ENCODE results near the gene SMC6.

The SMC6 gene

DNA sequence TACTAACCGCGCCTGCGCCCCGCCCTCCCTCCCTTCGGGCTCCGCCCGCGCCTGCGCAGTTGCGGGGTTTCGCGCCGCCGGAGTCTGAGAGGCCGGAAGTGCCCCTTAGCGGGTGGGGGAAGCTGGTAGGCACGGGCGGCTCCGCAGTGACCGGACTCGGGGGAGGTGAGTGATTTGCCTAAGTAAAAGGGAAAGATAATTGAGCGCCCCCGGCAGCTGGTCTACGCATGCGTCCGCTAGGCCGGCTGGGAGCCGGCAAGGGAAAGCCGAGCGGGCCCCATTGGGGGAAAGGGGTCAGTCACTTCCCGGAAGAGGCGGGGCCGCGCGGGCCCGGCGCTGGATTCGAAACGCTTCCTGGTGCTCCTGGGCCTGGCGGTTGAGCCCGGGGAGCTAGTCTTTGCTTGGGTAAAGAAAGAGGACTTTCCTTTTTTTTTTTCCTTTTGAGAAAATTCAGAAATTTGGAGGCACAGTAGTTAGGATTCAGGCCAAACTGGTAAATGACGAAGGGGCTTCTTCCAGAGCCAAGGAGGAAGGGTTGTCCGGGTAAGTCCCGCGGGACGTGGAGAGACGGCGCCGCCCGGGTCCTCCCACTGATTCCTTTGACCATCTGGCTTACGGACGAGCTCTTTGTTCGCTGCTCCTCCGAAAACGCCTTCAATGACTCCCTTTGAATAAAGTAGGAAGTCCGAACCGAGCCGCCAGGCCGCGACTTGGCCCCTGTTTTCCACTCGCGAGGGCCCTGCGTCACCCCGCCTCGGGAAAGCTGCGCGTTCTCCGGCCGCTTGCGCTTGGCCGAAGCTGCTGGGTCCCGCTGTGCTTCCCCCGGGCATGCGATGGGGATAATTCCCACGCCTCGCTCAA is at the start of gene SMC6, which contains the start of gene GEN1:
TSS of gene SMC6 (minus strand) at position 8 of the 861 bp plus-strand sequence. CDS start 7,864 bp downstream, outside the sequence.
TSS of gene GEN1 (plus strand) at position 336 of the 861 bp plus-strand sequence. CDS start 5,806 bp downstream, outside the sequence.
- TF ChIP-seq CTCF (IDR thresholded peaks at IDR 0.05; ENCODE audit: extremely low read depth, missing control alignments) = no peak
- DNase-seq (ENCODE audit: low spot score) = peak; percentile 94

GRCh38 chr2:17800693-17801458 is 47.3 kb upstream of the SMC6 start:
- TF ChIP-seq CTCF (IDR thresholded peaks at IDR 0.05; ENCODE audit: extremely low read depth, missing control alignments) = no peak
- no peak for DNase-seq (ENCODE audit: low spot score)

GRCh38 chr2:17800219-17800618 is 46.6 kb upstream of the SMC6 start:
- DNase-seq (ENCODE audit: low spot score) = no peak
- TF ChIP-seq CTCF (IDR thresholded peaks at IDR 0.05; ENCODE audit: extremely low read depth, missing control alignments) = no peak

- no peak for DNase-seq (ENCODE audit: low spot score)
- TF ChIP-seq CTCF (IDR thresholded peaks at IDR 0.05; ENCODE audit: extremely low read depth, missing control alignments) = no peak
Measured at GRCh38 chr2:17799301-17800120, 45.9 kb upstream of the SMC6 start.

DNA sequence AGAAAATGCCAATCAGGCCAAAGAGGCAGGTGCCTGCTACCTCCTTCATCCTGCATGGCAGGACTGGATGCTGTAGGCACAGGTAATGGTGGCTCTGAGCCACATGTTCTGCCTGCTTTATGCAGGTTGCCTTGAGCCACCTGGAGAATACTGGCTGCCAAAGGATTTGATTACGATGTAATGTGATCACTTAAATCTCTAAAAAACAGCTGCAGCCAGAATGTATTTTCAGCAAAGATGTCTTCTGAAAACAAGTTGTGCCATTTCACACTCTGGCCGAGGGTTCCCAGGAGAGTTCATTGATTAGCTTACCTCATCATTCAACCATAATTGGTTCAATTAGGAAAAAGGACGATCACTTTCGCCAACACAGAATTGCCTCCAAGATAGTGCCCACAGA is 44.7 kb upstream of the SMC6 start:
- DNase-seq (ENCODE audit: low spot score) = no peak
- no peak for TF ChIP-seq CTCF (IDR thresholded peaks at IDR 0.05; ENCODE audit: extremely low read depth, missing control alignments)

- DNase-seq (ENCODE audit: low spot score) = no peak
- no peak for TF ChIP-seq CTCF (IDR thresholded peaks at IDR 0.05; ENCODE audit: extremely low read depth, missing control alignments)
Measured at GRCh38 chr2:17795309-17795708, 41.7 kb upstream of the SMC6 start.

All from GM20000 (cell line).